KMS-11 (cell line): ENCODE data around the gene CENPW.

Source experiments
- H2AFZ ChIP-seq: fragments of 200-600 bp; sonication (generic); 2 replicates; pipeline ENCODE4 v1.6.1; 2016; ENCODE audit warnings: antibody characterized with exemption, mixed run types, low read depth
- H3K27ac ChIP-seq: fragments of 200-600 bp; sonication (generic); 2 replicates; pipeline ENCODE4 v1.6.1; 2016; ENCODE audit warnings: mild to moderate bottlenecking, mixed run types
- H3K27me3 ChIP-seq: fragments of 200-600 bp; sonication (generic); 2 replicates; pipeline ENCODE4 v1.6.1; 2017; ENCODE audit warnings: mild to moderate bottlenecking, low read depth, mixed run types, moderate library complexity; ENCODE audit not compliant: insufficient read depth
- H3K36me3 ChIP-seq: fragments of 200-600 bp; sonication (generic); 2 replicates; pipeline ENCODE4 v1.6.1; 2017; ENCODE audit warnings: mild to moderate bottlenecking, mixed run types; ENCODE audit not compliant: insufficient read depth
- H3K4me1 ChIP-seq: fragments of 200-600 bp; sonication (generic); 2 replicates; pipeline ENCODE4 v1.6.1; 2016; ENCODE audit warnings: mild to moderate bottlenecking, low read depth, mixed run types; ENCODE audit not compliant: poor library complexity, severe bottlenecking
- H3K4me2 ChIP-seq: fragments of 200-600 bp; sonication (generic); 2 replicates; pipeline ENCODE4 v1.7.0; 2016; ENCODE audit warnings: mild to moderate bottlenecking, mixed run types
- H3K4me3 ChIP-seq: fragments of 200-600 bp; sonication (generic); IDR thresholded peaks from 2 replicates; pipeline ENCODE4 v1.6.1; 2017; ENCODE audit warnings: low read depth, low read length, mixed read lengths; ENCODE audit not compliant: insufficient read depth
- H3K79me2 ChIP-seq: fragments of 200-600 bp; sonication (generic); 2 replicates; pipeline ENCODE4 v1.6.1; 2016; ENCODE audit warnings: low read depth, mixed run types; ENCODE audit not compliant: insufficient read depth
- H3K9ac ChIP-seq: fragments of 200-600 bp; sonication (generic); 2 replicates; pipeline ENCODE4 v1.6.1; 2016; ENCODE audit warnings: mild to moderate bottlenecking, mixed run types
- H4K20me1 ChIP-seq: fragments of 200-600 bp; sonication (generic); 2 replicates; pipeline ENCODE4 v1.6.1; 2016; ENCODE audit warnings: mild to moderate bottlenecking, mixed run types; ENCODE audit not compliant: insufficient read depth
- TF ChIP-seq, protein P1 (sequence below): fragments of 200-600 bp; sonication (generic); conservative IDR thresholded peaks from 2 replicates; pipeline ENCODE4 v1.6.1; 2017; ENCODE audit warnings: low read depth, mild to moderate bottlenecking, antibody characterized with exemption, low read length, moderate library complexity, mixed read lengths

Gene CENPW

DNA sequence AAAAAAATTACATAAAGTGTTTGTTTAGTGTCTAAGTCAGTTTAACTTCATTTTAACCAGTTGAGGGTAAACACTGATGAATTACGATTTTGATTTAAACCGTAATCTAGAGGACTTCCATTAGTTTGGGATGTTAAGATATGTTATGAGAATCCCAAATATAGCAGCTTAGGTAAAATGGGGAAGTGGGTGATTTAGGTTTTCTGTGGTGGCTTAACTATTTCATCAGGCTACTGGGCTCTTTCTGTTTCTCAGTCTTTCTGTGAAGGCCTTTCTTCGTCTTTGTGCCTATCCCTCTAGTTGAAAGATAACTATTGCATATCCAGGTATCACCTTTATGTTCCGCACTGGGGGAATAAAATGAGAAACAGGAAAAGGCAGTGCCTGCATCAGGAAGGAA is 27.9 kb downstream of the CENPW start:
- Histone ChIP-seq H3K27me3 (no peaks in the 10 kb centered on the region), H3K4me1 (no peaks in the 10 kb centered on the region), H3K9ac (no peak overlapping the region), H3K4me2 (no peak overlapping the region), H2AFZ (no peak overlapping the region), H3K27ac (no peak overlapping the region), H4K20me1 (no peaks in the 10 kb centered on the region), H3K4me3 (no peak overlapping the region), H3K36me3 (no peaks in the 10 kb centered on the region), H3K79me2 (no peaks in the 10 kb centered on the region)
- TF ChIP-seq, protein P1, sequence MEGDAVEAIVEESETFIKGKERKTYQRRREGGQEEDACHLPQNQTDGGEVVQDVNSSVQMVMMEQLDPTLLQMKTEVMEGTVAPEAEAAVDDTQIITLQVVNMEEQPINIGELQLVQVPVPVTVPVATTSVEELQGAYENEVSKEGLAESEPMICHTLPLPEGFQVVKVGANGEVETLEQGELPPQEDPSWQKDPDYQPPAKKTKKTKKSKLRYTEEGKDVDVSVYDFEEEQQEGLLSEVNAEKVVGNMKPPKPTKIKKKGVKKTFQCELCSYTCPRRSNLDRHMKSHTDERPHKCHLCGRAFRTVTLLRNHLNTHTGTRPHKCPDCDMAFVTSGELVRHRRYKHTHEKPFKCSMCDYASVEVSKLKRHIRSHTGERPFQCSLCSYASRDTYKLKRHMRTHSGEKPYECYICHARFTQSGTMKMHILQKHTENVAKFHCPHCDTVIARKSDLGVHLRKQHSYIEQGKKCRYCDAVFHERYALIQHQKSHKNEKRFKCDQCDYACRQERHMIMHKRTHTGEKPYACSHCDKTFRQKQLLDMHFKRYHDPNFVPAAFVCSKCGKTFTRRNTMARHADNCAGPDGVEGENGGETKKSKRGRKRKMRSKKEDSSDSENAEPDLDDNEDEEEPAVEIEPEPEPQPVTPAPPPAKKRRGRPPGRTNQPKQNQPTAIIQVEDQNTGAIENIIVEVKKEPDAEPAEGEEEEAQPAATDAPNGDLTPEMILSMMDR: no peak

DNA sequence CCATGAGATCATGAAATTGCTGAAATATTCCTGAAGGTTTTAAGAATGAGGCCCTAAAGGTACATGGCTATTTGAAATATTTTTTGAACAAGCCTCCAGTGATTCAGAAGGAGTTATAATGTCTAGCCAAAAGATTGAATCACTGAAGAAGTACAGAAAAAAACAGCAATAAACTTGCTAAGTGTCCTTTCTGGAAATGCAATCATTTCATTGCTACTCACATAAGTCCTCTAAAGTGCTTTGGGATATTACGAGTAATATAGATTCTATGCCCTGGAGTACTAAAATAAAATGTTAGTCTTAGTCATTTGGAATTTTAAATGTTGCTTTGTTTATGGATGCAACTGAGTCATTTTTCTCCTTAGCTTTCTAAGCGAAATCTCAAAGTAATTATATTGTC is 32.7 kb downstream of the CENPW start:
- Histone ChIP-seq H4K20me1 (no peaks in the 10 kb centered on the region), H3K27me3 (no peaks in the 10 kb centered on the region), H3K36me3 (no peaks in the 10 kb centered on the region), H3K27ac (no peak overlapping the region), H2AFZ (no peak overlapping the region), H3K79me2 (no peaks in the 10 kb centered on the region), H3K9ac (no peak overlapping the region), H3K4me2 (no peak overlapping the region), H3K4me3 (no peak overlapping the region), H3K4me1 (no peaks in the 10 kb centered on the region)
- TF ChIP-seq, protein P1: no peak

DNA sequence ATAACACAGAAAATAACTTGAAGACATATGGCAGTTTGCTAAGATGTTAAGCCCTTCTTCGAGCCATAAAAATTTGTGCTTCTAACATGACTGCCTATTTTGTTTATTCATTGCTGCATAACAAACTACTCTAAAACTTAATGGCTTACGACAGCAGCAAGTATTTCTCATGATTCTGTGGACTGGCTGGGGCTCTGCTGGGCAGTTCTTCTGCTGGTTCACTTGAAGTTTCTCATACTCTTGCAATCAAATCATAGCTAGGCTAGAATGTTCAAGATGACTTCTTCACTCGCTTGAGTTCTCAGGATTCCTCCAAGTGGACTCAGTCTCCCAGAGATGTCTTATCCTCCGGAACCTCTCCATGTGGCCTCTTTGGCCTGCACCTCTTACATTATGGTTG is 33.4 kb downstream of the CENPW start:
- Histone ChIP-seq H3K79me2 (no peaks in the 10 kb centered on the region), H3K36me3 (no peaks in the 10 kb centered on the region), H2AFZ (no peak overlapping the region)

DNA sequence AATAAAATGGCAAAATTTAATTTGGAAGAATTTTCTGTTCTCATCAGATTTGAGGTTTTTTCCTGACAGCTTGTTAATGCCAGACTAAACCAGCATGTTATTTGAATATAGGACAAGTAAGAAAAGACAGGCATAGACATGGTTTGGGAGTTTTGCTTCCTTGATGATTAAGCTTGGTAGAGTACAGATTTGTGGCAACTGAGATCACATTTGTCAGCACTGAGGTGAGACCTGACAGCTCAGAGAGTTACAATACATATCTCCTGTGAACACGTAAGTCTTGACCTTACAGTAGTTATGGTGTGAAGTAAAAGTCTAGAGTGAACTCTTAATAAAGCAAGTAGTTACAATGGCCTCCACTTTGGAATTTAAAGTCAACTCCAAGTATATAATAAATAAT is 34.5 kb downstream of the CENPW start:
- Histone ChIP-seq H3K4me1 (no peaks in the 10 kb centered on the region), H3K9ac (no peak overlapping the region), H3K79me2 (no peaks in the 10 kb centered on the region), H3K27me3 (no peaks in the 10 kb centered on the region), H3K27ac (no peak overlapping the region), H4K20me1 (no peaks in the 10 kb centered on the region), H3K4me2 (no peak overlapping the region), H3K4me3 (no peak overlapping the region), H2AFZ (no peak overlapping the region), H3K36me3 (no peaks in the 10 kb centered on the region)
- TF ChIP-seq, protein P1: no peak

More for the DNA sequence above, 33.4 kb downstream of the CENPW start:
- TF ChIP-seq, protein P1: no peak
- no peaks in the 10 kb centered on the region for H3K4me1 ChIP-seq
- H3K9ac ChIP-seq: no peak overlapping the region
- no peak overlapping the region for H3K27ac ChIP-seq
- no peak overlapping the region for H3K4me2 ChIP-seq
- no peaks in the 10 kb centered on the region for H3K27me3 ChIP-seq
- H3K4me3 ChIP-seq: no peak overlapping the region
- no peaks in the 10 kb centered on the region for H4K20me1 ChIP-seq

DNA sequence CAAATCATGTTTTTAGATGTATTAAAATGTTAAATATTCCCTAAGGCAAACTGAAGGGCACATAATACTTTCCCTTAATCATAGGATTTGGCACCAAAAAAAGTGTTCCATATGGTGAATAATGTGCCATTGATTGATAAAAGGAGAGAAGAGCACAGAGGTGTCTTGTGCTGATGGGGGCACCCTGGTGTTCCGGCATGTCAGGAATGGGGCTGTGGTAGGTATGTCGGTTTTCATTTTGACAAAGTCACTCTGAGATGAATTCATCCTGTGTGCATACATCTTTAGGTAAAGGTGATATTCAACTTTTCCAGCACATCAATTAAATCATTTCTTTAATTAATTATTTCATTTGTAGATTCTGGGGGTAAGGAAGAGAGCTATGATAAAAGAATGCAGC is 36.8 kb downstream of the CENPW start:
- Histone ChIP-seq H3K27ac (no peak overlapping the region), H4K20me1 (no peaks in the 10 kb centered on the region), H3K9ac (no peak overlapping the region), H3K27me3 (no peaks in the 10 kb centered on the region), H3K36me3 (no peaks in the 10 kb centered on the region), H3K4me2 (no peak overlapping the region), H3K4me3 (no peak overlapping the region), H3K4me1 (no peaks in the 10 kb centered on the region), H2AFZ (no peak overlapping the region), H3K79me2 (no peaks in the 10 kb centered on the region)
- TF ChIP-seq, protein P1: no peak
